NCI-H2171 treated with DMSO at 0.1 percent for 48 hours (cell line): ENCODE results near the gene BBS12.
"Not testable (repeated sequence)": the region's sequence is repeated elsewhere in the genome, so short reads cannot be mapped to it uniquely, and the experiment has no call there.

Source experiments
- DNase-seq: peaks from one replicate; lab custom pipeline; 2025; lab: John Stamatoyannopoulos, UW

The BBS12 gene

DNA sequence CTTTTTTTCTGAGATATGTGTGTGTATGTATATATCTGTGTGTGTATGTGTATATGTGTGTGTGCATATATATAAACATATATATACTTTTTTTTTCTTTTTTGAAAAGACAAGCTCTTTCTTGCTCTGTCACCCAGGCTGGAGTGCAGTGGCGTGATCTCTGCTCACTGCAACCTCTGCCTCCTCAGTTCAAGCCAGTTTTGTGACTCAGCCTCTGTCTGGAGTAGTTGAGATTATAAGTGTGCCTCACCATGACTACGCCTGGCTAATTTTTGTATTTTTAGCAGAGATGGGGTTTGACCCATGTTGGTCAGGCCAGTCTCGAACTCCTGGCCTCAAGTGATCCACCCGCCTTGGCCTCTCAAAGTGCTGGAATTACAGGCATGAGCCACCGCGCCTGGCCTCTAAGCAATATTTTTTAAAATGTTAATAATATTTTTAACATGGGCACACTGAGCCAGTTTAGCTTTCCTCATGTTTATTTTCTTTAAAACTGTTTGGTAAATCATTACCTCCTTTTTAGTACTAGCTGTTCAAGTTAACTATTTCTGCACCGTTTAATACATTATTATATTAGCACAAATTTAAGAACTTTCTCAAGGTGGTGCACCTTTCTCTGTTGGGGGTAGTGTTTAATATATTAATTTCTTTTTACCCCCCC is 33.3 kb downstream of the BBS12 start:
- DNase-seq = no peak

DNA sequence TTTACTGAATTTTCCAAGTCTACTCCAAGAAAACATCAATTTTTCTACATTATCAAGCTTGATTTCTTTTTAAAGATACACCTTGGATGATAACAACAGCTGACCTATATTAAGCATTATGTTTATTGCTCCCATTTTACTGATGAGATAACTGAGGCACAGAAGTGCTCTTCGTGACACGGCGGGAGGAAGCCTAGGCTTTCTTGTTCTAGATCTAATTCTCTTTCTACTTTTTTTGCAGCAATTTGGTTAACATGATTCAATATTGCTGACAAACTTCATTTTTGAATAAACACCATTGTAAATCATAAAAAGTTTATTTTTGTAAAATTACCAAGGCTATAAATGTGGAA is 33.8 kb downstream of the BBS12 start:
- DNase-seq = no peak

DNA sequence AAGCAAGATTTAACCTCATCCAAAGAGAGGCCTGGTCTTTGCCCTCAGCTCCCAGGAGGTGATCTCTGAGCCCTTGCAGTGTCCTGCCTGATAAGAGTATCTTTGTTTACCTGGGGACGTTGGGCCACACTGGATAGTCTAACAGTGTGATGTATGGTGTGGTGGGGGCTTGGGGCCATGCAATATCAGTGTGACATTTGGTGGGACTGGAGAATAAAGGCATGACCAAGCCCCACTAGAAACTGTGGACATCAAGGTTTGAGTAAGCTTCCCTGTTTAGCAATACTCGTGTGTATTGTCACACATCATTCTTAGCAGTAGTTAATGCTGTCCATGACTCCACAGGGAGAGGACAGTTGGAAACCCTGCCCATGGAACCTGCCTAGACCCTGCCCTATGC is 34.4 kb downstream of the BBS12 start:
- DNase-seq = no peak

DNA sequence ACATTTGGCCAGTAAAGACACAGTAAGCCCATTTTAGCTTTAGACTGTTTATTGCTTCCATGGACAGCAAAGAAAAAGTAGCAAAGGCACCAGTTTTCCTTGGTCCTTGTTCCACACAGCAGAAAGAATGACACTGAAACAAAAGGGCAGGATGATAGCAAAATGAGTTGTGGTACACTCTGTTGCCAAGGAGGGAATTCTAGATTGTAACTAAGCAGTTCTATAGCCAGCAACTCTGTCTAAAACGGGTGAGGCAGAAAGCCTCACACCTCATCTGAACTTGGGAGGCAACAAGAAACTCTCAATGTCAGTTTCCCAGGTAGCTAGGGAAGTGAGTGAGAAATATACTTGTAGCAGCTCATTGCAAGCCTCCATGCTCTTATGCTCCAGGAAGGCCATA is 39.2 kb downstream of the BBS12 start:
- no peak for DNase-seq

DNA sequence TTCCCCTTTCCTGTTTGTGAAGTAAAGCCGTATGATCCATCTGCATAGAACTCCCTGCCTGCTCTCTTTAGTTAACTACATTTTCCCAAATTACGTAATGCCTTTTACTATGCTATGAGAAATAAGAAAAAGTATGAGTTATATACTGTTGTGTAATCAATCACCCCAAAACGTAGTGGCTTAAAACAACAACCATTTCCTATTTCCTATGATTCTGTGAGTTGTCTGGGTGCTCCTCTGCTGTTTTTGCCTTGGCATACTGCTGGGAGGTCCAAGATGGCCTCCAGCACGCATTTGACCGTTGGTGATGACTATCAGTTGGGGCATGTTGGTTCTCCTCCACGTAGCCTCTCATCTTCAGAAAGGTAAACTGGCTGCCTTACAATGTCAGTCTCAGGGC is 39.8 kb downstream of the BBS12 start:
- no peak for DNase-seq

DNA sequence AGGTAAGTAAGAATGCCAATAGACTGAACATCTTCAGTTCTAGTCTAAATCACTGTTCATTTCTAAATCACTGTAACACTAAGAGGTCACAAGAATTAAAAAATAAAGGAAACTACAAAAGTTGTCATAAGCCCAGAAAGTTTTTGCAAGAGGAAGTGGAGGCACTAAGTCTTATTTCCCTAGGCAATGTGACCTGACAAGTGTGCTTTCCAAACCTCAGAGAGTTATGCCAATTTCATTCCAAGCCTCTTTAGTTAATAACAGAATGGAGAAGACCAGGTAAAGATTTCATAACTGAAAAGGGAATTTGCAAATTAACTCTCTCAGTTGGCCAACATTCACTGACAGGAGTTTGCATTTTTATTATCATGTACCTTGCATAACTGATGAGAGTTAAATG is 40.5 kb downstream of the BBS12 start:
- DNase-seq = no peak

DNA sequence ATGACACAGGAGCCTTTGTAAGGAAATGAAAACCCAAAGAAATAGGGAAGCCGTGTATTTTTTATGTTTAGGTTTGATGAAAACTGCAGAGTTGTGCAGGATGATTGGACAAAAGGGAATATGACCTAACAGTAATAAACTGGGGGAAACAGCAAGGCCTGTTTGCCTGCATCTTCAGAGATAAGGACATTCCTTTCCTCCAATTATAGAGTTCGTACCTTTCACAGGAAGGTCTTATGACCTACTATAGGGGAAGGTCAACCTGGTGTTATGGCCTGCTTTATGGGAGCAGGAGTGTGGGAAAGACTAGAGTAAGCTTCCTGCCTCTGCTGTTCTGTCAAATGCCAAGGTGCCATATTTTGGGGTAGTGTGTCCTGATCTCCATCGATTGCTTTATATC is 42.5 kb downstream of the BBS12 start:
- DNase-seq = no peak

DNA sequence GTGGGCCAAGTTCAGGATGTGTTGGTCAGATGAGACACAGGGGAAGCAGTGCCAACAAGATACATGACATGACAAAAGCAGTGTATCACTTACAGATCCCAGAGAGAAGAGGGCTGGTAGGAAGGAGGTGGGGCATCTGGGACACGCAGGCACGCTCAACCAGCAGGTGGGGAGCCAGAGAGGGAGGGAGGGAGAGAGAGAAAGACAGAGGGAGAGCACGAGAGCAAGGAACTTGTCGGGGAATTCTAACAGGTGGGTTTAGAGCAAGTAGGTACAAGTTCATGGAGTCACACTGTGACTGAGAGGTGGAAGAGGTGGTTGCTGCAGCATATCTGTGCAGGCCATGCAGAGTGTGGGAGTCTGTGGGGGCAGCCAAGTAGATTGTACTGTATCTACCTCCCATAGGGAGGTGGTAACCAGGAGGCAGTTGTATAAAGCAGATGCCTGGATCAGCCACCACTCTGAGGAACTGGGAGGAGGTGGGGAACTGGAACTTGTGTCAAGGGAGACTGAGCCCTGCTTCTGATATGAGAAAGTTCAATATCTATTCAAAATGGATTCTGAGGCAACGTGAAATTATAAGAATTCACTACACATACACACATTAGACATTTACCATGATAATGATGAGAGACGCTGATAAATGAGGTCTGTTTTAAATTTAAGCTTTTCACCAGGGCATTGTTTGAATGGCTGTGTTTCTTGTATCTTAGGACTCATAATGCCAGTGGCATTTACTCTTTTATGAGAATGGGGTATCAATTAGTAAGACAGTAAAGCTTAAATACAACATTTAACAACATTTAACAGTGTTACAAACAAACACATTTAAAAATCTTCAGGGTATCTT is 43.7 kb downstream of the BBS12 start:
- peak; percentile 6 for DNase-seq

DNA sequence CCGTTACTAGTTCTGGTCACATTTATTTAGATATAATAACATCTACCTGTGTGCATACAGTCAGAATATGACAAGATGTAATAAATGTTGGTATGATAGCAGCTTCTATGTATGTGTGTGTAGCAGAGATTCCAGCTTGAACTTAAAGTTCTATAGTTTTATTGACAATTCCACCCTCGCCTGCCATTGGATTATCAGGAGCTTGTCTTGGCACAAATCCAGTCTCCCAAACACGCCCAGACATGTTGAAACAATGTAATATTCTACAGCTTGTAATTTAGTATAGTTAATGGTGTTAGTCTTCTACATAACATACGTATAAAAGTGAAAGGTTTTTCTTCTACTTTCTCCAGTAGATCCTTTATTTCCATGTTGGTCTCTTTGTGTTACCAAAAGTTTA is 44.4 kb downstream of the BBS12 start:
- DNase-seq = no peak

DNA sequence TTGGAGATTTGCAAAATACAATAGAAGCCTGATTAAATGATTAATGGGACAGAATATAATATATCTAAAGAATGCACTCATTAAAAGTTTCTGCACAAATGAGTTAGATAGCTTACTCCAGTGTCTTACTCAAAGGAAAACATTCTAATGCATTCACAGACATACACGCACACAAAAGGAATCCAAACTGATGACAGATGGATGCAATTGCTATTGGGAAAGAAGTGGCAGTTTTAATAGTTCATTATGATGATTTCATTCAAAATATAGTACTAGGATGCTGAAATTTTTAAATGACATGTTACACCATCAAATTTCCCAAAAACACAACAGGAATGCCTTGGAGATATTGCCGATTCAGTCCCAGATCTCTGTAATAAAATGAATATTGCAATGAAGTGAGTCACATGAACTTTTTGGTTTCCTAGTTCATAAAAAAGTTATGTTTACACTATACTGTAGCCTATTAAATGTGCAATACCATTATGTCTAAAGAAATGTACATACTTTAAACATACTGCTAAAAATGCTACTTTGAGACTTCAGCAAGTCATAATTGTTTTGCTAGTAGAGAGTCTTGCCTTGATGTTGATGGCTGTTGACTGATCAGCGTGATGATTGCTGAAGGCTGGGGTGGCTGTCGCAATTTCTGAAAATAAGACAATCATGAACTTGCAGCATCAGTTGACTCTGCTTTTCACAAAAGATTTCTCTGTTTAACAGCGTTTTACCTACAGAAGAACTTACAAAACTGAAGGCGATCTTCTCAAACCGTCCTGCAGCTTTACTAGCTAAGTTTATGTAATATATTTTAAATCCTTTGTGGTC is 45.6 kb downstream of the BBS12 start:
- DNase-seq = no peak

DNA sequence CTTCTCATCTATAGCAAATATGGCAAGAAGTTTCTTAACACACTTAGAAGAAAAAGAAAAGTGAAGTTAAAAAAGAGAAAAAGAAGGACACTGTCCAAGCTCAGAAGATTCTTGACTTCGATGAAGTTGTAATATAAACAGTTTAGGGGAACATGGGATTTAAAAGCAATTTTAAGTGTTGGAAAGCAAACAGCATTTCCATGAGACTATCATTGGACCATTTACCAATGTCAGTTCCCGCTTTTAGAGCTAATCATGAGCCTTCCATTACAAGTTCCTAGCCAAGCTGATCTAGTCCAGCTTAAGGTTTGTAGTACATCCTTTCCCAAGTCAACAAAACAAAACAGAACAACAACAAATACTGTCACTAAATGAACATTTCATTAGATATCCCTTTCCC is 49.0 kb downstream of the BBS12 start:
- DNase-seq = no peak

DNA sequence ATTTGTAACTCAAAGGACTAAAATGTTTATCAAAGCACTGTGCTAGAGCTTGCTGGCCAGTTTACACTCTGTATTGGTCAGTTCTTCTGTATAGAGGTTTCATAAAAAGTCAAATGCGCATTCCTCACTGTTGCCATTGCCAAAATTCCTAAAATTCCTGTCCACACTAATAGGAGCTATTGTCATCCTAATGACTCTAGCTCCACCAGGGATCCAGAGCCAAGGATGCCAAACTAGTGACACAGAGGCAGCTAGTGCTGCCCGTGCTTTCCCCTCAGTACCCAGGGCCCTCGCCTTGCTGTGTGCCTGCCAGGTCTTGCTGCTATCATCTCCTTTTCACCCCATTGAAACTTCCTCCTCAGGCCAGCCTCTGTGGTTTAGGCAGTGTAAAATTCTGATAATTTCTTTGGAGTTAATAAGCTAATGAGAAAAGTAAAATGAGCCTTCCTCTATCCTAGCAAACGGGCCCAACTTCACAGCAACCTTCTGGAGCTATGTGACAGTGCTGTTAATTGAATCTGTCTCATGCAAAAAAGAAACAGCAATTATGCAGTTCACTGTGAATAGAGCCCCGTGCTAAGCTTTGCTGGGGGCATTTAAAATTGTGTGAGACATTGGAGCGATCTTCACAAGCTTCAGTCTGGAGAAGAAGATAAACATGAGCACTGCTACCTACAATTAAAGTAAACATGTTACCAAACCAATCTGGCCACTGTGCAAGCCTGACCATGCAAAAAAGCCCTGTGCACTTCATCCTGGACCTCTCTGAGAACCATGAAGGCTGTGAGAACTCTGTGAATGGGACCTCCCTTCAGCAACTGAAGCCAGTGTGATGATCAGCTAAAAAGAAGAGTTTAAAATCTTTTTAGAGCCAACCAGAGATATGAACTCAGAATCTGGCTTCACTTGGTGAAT is 51.1 kb downstream of the BBS12 start:
- no peak for DNase-seq

DNA sequence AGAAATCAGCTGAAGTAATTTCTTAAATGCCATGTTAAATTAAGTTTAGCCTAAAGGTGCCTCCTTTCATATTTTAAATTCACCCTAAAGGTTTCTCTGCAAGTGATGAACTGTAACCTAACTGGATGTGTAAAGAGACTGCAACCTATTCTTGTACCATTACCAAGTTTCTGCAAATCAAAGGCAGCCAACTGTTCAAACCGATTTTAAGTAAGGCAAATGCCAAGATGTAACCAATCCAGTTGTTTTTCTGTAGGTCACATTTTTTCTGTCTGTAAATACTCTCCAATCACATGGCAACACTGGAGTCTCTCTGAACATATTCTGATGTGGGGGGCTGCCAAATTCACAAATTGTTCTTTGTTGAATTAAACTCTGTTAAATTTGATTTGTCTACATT is 51.8 kb downstream of the BBS12 start:
- no peak for DNase-seq

DNA sequence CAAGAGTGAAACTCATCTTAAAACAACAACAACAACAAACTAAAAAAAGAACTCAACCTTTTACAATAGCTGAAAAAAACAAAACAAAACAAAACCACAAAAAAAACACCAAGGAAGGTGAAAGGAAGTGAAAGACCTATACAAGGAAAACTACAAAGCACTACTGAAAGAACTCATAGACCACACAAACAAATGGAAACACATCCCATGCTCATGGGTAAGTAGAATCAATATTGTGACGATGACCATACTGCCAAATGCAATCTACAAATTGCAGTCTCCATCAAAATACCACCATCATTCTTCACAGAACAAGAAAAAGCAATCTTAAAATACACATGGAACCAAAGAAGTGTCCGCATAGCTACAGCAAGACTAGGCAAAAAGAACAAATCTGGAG is 52.6 kb downstream of the BBS12 start:
- DNase-seq = no peak

DNA sequence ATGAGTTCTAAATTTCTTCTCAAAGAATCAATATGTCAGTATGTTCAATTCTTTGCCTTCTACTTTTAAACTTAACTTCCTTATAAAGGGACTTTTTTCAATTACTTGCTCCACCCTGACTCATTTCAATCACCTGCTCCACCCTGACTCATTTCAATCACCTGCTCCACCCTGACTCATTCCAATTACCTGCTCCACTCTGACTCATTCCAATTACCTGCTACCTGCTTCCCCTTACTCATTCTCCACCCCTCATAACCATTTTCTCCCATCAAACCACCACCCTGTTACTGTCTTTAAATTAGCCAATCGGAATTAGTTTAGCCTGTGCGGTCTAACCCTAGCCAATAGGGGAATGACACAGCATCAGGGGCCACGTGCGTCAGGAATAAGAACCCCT is 53.8 kb downstream of the BBS12 start:
- DNase-seq = not testable (repeated sequence)

DNA sequence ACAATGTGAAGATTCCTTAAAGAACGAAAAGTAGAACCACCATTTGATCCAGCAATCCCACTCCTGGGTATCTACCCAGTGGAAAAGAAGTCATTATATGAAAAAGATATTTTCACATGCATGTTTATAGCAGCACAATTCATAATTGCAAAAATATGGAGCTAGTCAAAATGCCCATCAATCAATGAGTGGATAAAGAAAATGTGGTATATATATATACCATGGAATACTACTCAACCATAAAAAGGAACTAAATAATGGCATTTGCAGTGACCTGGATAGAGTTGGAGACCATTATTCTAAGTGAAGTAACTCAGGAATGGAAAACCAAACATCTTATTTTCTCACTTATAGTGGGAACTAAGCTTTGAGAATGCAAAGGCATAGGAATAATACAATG is 54.4 kb downstream of the BBS12 start:
- not testable (repeated sequence) for DNase-seq

DNA sequence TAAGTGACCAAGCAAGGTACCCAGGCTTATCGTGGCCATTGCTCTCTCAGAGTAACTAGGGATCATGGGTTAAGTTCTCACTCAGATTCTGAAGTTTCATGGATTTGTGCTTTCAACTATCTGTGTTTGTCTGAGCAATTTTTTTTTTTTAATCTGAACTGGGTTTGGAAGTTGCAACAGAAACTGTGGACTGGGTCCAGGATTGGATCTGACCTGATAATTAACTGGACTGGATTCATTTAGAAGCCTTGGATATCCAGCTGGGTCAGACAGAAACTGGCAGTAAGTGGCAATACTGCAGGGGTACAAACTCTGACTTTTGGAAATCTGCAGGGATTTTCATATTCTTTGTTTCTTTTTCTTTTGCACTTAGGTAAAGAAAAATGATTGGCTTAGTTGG is 55.4 kb downstream of the BBS12 start:
- DNase-seq = no peak

DNA sequence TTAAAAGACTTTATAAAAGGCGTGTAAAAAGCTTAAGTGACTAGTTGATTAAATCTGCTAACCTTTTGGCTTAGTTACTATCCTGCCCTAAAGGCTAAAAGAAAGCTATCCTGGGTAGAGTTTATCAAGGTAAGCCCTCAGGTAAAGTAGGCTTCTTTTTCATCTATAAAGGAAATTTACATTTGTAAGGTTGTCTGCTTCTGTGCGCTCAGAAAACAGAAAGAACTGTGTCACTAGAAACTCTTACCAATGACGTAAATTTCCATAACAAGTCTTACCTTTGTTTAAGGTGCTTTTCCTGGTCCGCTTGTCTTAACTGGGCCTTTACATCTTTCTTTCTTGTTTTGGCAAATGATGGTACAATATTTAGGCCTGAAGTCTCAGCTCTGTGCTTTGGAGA is 56.4 kb downstream of the BBS12 start:
- DNase-seq = no peak

DNA sequence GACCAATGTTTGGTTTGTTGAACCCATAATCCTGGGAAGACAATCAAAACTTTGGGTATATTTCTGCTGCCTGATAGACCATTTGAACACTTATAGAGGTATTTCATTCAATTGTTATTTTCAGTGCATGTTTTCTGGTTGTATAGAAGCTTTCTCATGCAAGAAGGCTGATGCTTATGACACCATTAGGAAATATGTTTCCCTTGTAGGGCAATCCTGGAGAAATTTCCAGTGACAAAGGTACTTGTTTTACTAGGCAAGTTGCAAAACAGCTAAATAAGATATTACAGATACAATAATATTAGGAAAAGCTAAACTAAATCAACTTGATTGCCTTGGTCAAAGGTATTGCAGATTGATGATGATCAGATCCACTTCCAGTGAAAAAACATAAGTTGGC is 61.3 kb downstream of the BBS12 start:
- no peak for DNase-seq
